NOMO-1 treated with DMSO at 0.1 percent for 48 hours (cell line): ENCODE data around the gene SH2D6.
"Not testable (repeated sequence)": the region's sequence is repeated elsewhere in the genome, so short reads cannot be mapped to it uniquely, and the experiment has no call there.

Experiments used
- DNase-seq: peaks from one replicate; lab custom pipeline; 2025; ENCODE audit not compliant: unreplicated experiment; lab: John Stamatoyannopoulos, UW

The SH2D6 gene

GRCh38 chr2:85439025-85439472 lies 20.5 kb downstream of the SH2D6 start:
- no peak for DNase-seq

GRCh38 chr2:85439569-85439968 lies 21.1 kb downstream of the SH2D6 start:
- DNase-seq = not testable (repeated sequence)

- DNase-seq = no peak
Measured at GRCh38 chr2:85439986-85440385, 21.5 kb downstream of the SH2D6 start.

GRCh38 chr2:85440729-85441128 lies 22.2 kb downstream of the SH2D6 start:
- no peak for DNase-seq

GRCh38 chr2:85441864-85442263 lies 23.4 kb downstream of the SH2D6 start:
- DNase-seq = no peak

- DNase-seq = no peak
Measured at GRCh38 chr2:85444629-85445172, 26.2 kb downstream of the SH2D6 start.

GRCh38 chr2:85445316-85446295 lies 27.1 kb downstream of the SH2D6 start:
- no peak for DNase-seq

GRCh38 chr2:85446296-85447221 lies 28.0 kb downstream of the SH2D6 start:
- DNase-seq = no peak

GRCh38 chr2:85447222-85447585 lies 28.7 kb downstream of the SH2D6 start:
- DNase-seq = no peak

GRCh38 chr2:85448461-85449213 lies 30.1 kb downstream of the SH2D6 start:
- no peak for DNase-seq

GRCh38 chr2:85449214-85449588 lies 30.7 kb downstream of the SH2D6 start:
- DNase-seq = no peak

- DNase-seq = no peak
Measured at GRCh38 chr2:85452237-85452636, 33.7 kb downstream of the SH2D6 start.

- peak; percentile 29 for DNase-seq
Measured at GRCh38 chr2:85453571-85453970, 35.1 kb downstream of the SH2D6 start.

GRCh38 chr2:85455552-85456090 lies 37.1 kb downstream of the SH2D6 start:
- no peak for DNase-seq

- DNase-seq = no peak
Measured at GRCh38 chr2:85457043-85457442, 38.5 kb downstream of the SH2D6 start.

- DNase-seq = no peak
Measured at GRCh38 chr2:85457877-85458316, 39.4 kb downstream of the SH2D6 start.

GRCh38 chr2:85458601-85459563 lies 40.4 kb downstream of the SH2D6 start:
- no peak for DNase-seq

GRCh38 chr2:85459771-85460170 lies 41.3 kb downstream of the SH2D6 start:
- DNase-seq = no peak

- DNase-seq = no peak
Measured at GRCh38 chr2:85462322-85462721, 43.8 kb downstream of the SH2D6 start.
